SJSA1 (cell line): ENCODE measurements around the gene CD276. TPM values are rescaled to one million over a fixed set of nuclear protein-coding genes. Genes with fewer than 3 reads are reported as not detected.

Experiments used
- DNase-seq, 2 experiments: peaks; one replicate each; pipeline ENCODE4 v3.0.0-alpha.2; 2015 to 2020; ENCODE audit warnings: low spot score in 2 of 2, low read depth in 1 of 2
- H3K27ac ChIP-seq: fragments of 250-450 bp; sonication (Bioruptor Pico); 2 replicates; pipeline ENCODE4 v1.5.1; 2020; ENCODE audit warnings: mild to moderate bottlenecking, moderate library complexity
- H3K27me3 ChIP-seq: fragments of 250-450 bp; sonication (Bioruptor Pico); replicated peaks from 2 replicates; pipeline ENCODE4 v1.5.1; 2020; ENCODE audit warnings: mild to moderate bottlenecking, moderate library complexity
- H3K36me3 ChIP-seq: fragments of 250-450 bp; sonication (Bioruptor Pico); 2 replicates; pipeline ENCODE4 v1.5.1; 2020; ENCODE audit warnings: mild to moderate bottlenecking
- H3K4me1 ChIP-seq: fragments of 250-450 bp; sonication (Bioruptor Pico); replicated peaks from 2 replicates; pipeline ENCODE4 v1.6.1; 2021; ENCODE audit warnings: mild to moderate bottlenecking
- H3K4me3 ChIP-seq: fragments of 250-450 bp; sonication (Bioruptor Pico); 2 replicates; pipeline ENCODE4 v1.5.1; 2020; ENCODE audit warnings: mild to moderate bottlenecking
- H3K9me3 ChIP-seq: fragments of 250-450 bp; sonication (Bioruptor Pico); replicated peaks from 2 replicates; pipeline ENCODE4 v1.5.1; 2020; ENCODE audit warnings: mild to moderate bottlenecking
- total RNA-seq: library from RNA; depleted of rRNA; stranded (reverse); fragments of >200 nt; shearing (Covaris generic); gene quantifications from 2 replicates; pipeline ENCODE4 v1.2.3, GENCODE V29; 2014

CD276 gene
- total RNA-seq, 1 experiment from 2014 or later, result 81.2 TPM

GRCh38 chr15:73709241-73709640, 25.1 kb downstream of the CD276 start:
- peaks cover 94% of the 10 kb centered on the region for H3K36me3 ChIP-seq
- DNase-seq, result no peak
- H3K4me1 ChIP-seq, result no peaks in the 10 kb centered on the region
- no peaks in the 10 kb centered on the region for H3K27me3 ChIP-seq
- H3K4me3 ChIP-seq, result no peak overlapping the region
- H3K27ac ChIP-seq, result no peak overlapping the region
- no peaks in the 10 kb centered on the region for H3K9me3 ChIP-seq

GRCh38 chr15:73709686-73710085, 25.5 kb downstream of the CD276 start:
- Histone ChIP-seq H3K4me1 (no peaks in the 10 kb centered on the region), H3K36me3 (peaks cover 90% of the 10 kb centered on the region), H3K9me3 (no peaks in the 10 kb centered on the region), H3K4me3 (no peak overlapping the region), H3K27ac (no peak overlapping the region), H3K27me3 (no peaks in the 10 kb centered on the region)
- no peak for DNase-seq

- DNase-seq, result no peak
- Histone ChIP-seq H3K9me3 (no peaks in the 10 kb centered on the region), H3K4me3 (no peak overlapping the region), H3K36me3 (peaks cover 84% of the 10 kb centered on the region), H3K4me1 (no peaks in the 10 kb centered on the region), H3K27ac (no peak overlapping the region), H3K27me3 (no peaks in the 10 kb centered on the region)
Observed at GRCh38 chr15:73710321-73710720, 26.1 kb downstream of the CD276 start.

GRCh38 chr15:73711526-73711925, 27.3 kb downstream of the CD276 start:
- H3K4me1 ChIP-seq, result no peaks in the 10 kb centered on the region
- H3K27me3 ChIP-seq, result no peaks in the 10 kb centered on the region
- no peak overlapping the region for H3K4me3 ChIP-seq
- no peaks in the 10 kb centered on the region for H3K9me3 ChIP-seq
- no peak overlapping the region for H3K27ac ChIP-seq
- peaks cover 72% of the 10 kb centered on the region for H3K36me3 ChIP-seq
- DNase-seq, result no peak

GRCh38 chr15:73712107-73712506, 27.9 kb downstream of the CD276 start:
- H3K4me3 ChIP-seq, result no peak overlapping the region
- no peaks in the 10 kb centered on the region for H3K27me3 ChIP-seq
- DNase-seq, result no peak
- H3K9me3 ChIP-seq, result no peaks in the 10 kb centered on the region
- H3K27ac ChIP-seq, result no peak overlapping the region
- no peaks in the 10 kb centered on the region for H3K4me1 ChIP-seq
- H3K36me3 ChIP-seq, result peaks cover 66% of the 10 kb centered on the region

GRCh38 chr15:73714695-73715301, 30.6 kb downstream of the CD276 start:
- no peaks in the 10 kb centered on the region for H3K9me3 ChIP-seq
- H3K4me1 ChIP-seq, result no peaks in the 10 kb centered on the region
- no peak overlapping the region for H3K4me3 ChIP-seq
- peaks cover 39% of the 10 kb centered on the region for H3K36me3 ChIP-seq
- H3K27ac ChIP-seq, result no peak overlapping the region
- DNase-seq, result no peak
- no peaks in the 10 kb centered on the region for H3K27me3 ChIP-seq

- no peak overlapping the region for H3K27ac ChIP-seq
- DNase-seq, result no peak
- 0 out of 2 replicates have a peak, but pooled peaks cover 5% of the 10 kb centered on the region for H3K27me3 ChIP-seq
- H3K36me3 ChIP-seq, result peaks cover 33% of the 10 kb centered on the region
- no peaks in the 10 kb centered on the region for H3K9me3 ChIP-seq
- H3K4me1 ChIP-seq, result no peaks in the 10 kb centered on the region
- H3K4me3 ChIP-seq, result no peak overlapping the region
Observed at GRCh38 chr15:73715417-73715816, 31.2 kb downstream of the CD276 start.

- Histone ChIP-seq H3K27me3 (0 out of 2 replicates have a peak, but pooled peaks cover 5% of the 10 kb centered on the region), H3K27ac (no peak overlapping the region), H3K36me3 (peaks cover 23% of the 10 kb centered on the region), H3K4me3 (no peak overlapping the region), H3K4me1 (no peaks in the 10 kb centered on the region), H3K9me3 (no peaks in the 10 kb centered on the region)
- DNase-seq, result no peak
Observed at GRCh38 chr15:73716417-73716816, 32.2 kb downstream of the CD276 start.

GRCh38 chr15:73717206-73717605, 33.0 kb downstream of the CD276 start:
- no peak overlapping the region for H3K27ac ChIP-seq
- no peak overlapping the region for H3K4me3 ChIP-seq
- H3K4me1 ChIP-seq, result no peaks in the 10 kb centered on the region
- peaks cover 19% of the 10 kb centered on the region for H3K36me3 ChIP-seq
- peaks cover 5% of the 10 kb centered on the region; the same call in 1 of the 2 replicates for H3K27me3 ChIP-seq
- no peaks in the 10 kb centered on the region for H3K9me3 ChIP-seq
- DNase-seq, result no peak

- DNase-seq, result no peak
- H3K27ac ChIP-seq, result no peak overlapping the region
- H3K4me1 ChIP-seq, result no peaks in the 10 kb centered on the region
- no peak overlapping the region for H3K4me3 ChIP-seq
- no peaks in the 10 kb centered on the region for H3K9me3 ChIP-seq
- peaks cover 13% of the 10 kb centered on the region for H3K36me3 ChIP-seq
- H3K27me3 ChIP-seq, result peaks cover 5% of the 10 kb centered on the region; the same call in 1 of the 2 replicates
Observed at GRCh38 chr15:73717802-73718201, 33.6 kb downstream of the CD276 start.

- DNase-seq, result no peak
- Histone ChIP-seq H3K27ac (no peak overlapping the region), H3K4me1 (no peaks in the 10 kb centered on the region), H3K27me3 (peaks cover 5% of the 10 kb centered on the region; the same call in 1 of the 2 replicates), H3K4me3 (no peak overlapping the region), H3K9me3 (no peaks in the 10 kb centered on the region), H3K36me3 (peaks cover 4% of the 10 kb centered on the region)
Observed at GRCh38 chr15:73718694-73719093, 34.5 kb downstream of the CD276 start.

GRCh38 chr15:73722425-73722824, 38.2 kb downstream of the CD276 start:
- no peaks in the 10 kb centered on the region for H3K9me3 ChIP-seq
- H3K36me3 ChIP-seq, result no peaks in the 10 kb centered on the region
- no peak for DNase-seq
- H3K4me1 ChIP-seq, result no peaks in the 10 kb centered on the region
- H3K27ac ChIP-seq, result no peak overlapping the region
- H3K27me3 ChIP-seq, result peaks cover 7% of the 10 kb centered on the region; the same call in 1 of the 2 replicates
- H3K4me3 ChIP-seq, result no peak overlapping the region

GRCh38 chr15:73723191-73723590, 39.0 kb downstream of the CD276 start:
- Histone ChIP-seq H3K27ac (no peak overlapping the region), H3K27me3 (peaks cover 7% of the 10 kb centered on the region; the same call in 1 of the 2 replicates), H3K4me1 (no peaks in the 10 kb centered on the region), H3K4me3 (no peak overlapping the region), H3K9me3 (no peaks in the 10 kb centered on the region), H3K36me3 (no peaks in the 10 kb centered on the region)
- no peak for DNase-seq

- H3K36me3 ChIP-seq, result no peaks in the 10 kb centered on the region
- H3K4me3 ChIP-seq, result no peak overlapping the region
- H3K4me1 ChIP-seq, result no peaks in the 10 kb centered on the region
- no peaks in the 10 kb centered on the region for H3K9me3 ChIP-seq
- no peak for DNase-seq
- peaks cover 7% of the 10 kb centered on the region; the same call in 1 of the 2 replicates for H3K27me3 ChIP-seq
- no peak overlapping the region for H3K27ac ChIP-seq
Observed at GRCh38 chr15:73724212-73724611, 40.0 kb downstream of the CD276 start.
